Activated CD4-positive, alpha-beta T cell treated with anti-CD3 and anti-CD28 coated beads for 36 hours (primary cell): ENCODE results near the gene MED16. TPM values are rescaled to one million over a fixed set of nuclear protein-coding genes. Genes with fewer than 3 reads are reported as not detected.
"Not testable (repeated sequence)": the region's sequence is repeated elsewhere in the genome, so short reads cannot be mapped to it uniquely, and the experiment has no call there.

Experiments
- ATAC-seq: fragments of 200-7000 bp; cut with Tn5 transposase; one replicate; pipeline ENCODE4 v1.10.0; 2021; ENCODE audit warnings: mild to moderate bottlenecking, moderate library complexity
- CTCF ChIA-PET: fragments of 350-600 bp; sonication (Branson Sonifier 250); formaldehyde crosslinking; loops from one replicate; lab custom pipeline; 2021; ENCODE audit warnings: antibody characterized with exemption; lab: Charles Lee
- POLR2A ChIA-PET: fragments of 350-600 bp; sonication (Branson Sonifier 250); formaldehyde crosslinking; loops from one replicate; lab custom pipeline; 2021; ENCODE audit warnings: antibody characterized with exemption, inconsistent platforms; lab: Charles Lee
- DNase-seq: peaks from one replicate; pipeline ENCODE4 v3.0.0-alpha.2; 2020
- H3K27ac Mint-ChIP-seq: one replicate; pipeline ENCODE4 v1.8.0; 2021; ENCODE audit warnings: mixed read lengths
- H3K27me3 Mint-ChIP-seq: one replicate; pipeline ENCODE4 v1.8.0; 2021; ENCODE audit warnings: mixed read lengths
- H3K36me3 Mint-ChIP-seq: one replicate; pipeline ENCODE4 v1.8.0; 2021; ENCODE audit warnings: low read depth, mixed read lengths
- H3K4me1 Mint-ChIP-seq: one replicate; pipeline ENCODE4 v1.8.0; 2021; ENCODE audit warnings: mixed read lengths
- H3K4me3 Mint-ChIP-seq: one replicate; pipeline ENCODE4 v1.8.0; 2021; ENCODE audit warnings: mild to moderate bottlenecking, moderate library complexity, mixed read lengths
- H3K9me3 Mint-ChIP-seq: one replicate; pipeline ENCODE4 v1.8.0; 2021; ENCODE audit warnings: low read depth, mixed read lengths
- intact Hi-C, 2 experiments: fragments of 100-400 bp; cut with DNase I in 1 of 2; cut with micrococcal nuclease in 1 of 2; formaldehyde crosslinking; loops; one replicate each; pipeline versions ENCODE4 v1.14.2 to v1.15.1; 2022 to 2024; cut with DNase I, micrococcal nuclease
- total RNA-seq, 2 experiments: library from RNA; stranded (reverse); gene quantifications; one replicate each; pipeline ENCODE4 v1.2.3, GENCODE V29; 2021

The MED16 gene
- total RNA-seq, 2 experiments from 2014 or later: 52.6 to 70.3 TPM

GRCh38 chr19:825897-826644 lies 66.9 kb downstream of the MED16 start:
- no peak overlapping the region for H3K4me3 Mint-ChIP-seq
- peaks cover 13% of the 10 kb centered on the region for H3K27me3 Mint-ChIP-seq
- no peak overlapping the region for H3K27ac Mint-ChIP-seq
- CTCF ChIA-PET: interaction anchor here (0.7 kb wide), 1 partner anchor 63 kb away, joined by 3 read pairs; no protein-coding TSS in a partner anchor
- POLR2A ChIA-PET: interaction anchor here (0.6 kb wide), 1 partner anchor 24 kb away, joined by 3 read pairs; no protein-coding TSS in a partner anchor
- H3K36me3 Mint-ChIP-seq: no peaks in the 10 kb centered on the region
- no peak for DNase-seq
- intact Hi-C loops: no loop called here
- no peaks in the 10 kb centered on the region for H3K9me3 Mint-ChIP-seq
- no peak for ATAC-seq
- H3K4me1 Mint-ChIP-seq: no peaks in the 10 kb centered on the region

GRCh38 chr19:824885-825284 lies 68.1 kb downstream of the MED16 start:
- DNase-seq: no peak
- H3K4me1 Mint-ChIP-seq: no peaks in the 10 kb centered on the region
- no peaks in the 10 kb centered on the region for H3K9me3 Mint-ChIP-seq
- ATAC-seq: no peak
- POLR2A ChIA-PET: interaction anchor here (0.6 kb wide), 1 partner anchor 23 kb away, joined by 3 read pairs; no protein-coding TSS in a partner anchor
- CTCF ChIA-PET: no interaction called here
- H3K27ac Mint-ChIP-seq: no peak overlapping the region
- intact Hi-C loops: no loop called here
- no peak overlapping the region for H3K4me3 Mint-ChIP-seq
- H3K36me3 Mint-ChIP-seq: no peaks in the 10 kb centered on the region
- H3K27me3 Mint-ChIP-seq: peaks cover 13% of the 10 kb centered on the region

GRCh38 chr19:823565-824121 lies 69.3 kb downstream of the MED16 start:
- no peaks in the 10 kb centered on the region for H3K4me1 Mint-ChIP-seq
- no peaks in the 10 kb centered on the region for H3K9me3 Mint-ChIP-seq
- no peak for DNase-seq
- POLR2A ChIA-PET: no interaction called here
- intact Hi-C loops: no loop called here
- ATAC-seq: no peak
- CTCF ChIA-PET: interaction anchor here (0.6 kb wide), 1 partner anchor 30 kb away, joined by 3 read pairs; no protein-coding TSS in a partner anchor
- peaks cover 13% of the 10 kb centered on the region for H3K27me3 Mint-ChIP-seq
- H3K27ac Mint-ChIP-seq: no peak overlapping the region
- H3K4me3 Mint-ChIP-seq: no peak overlapping the region
- H3K36me3 Mint-ChIP-seq: no peaks in the 10 kb centered on the region

- Mint-ChIP-seq H3K4me3 (no peak within 1 kb of the TSS), H3K9me3 (no peaks in the 10 kb centered on the region), H3K27me3 (peaks cover 13% of the 10 kb centered on the region), H3K27ac (no peak within 1 kb of the TSS), H3K4me1 (no peaks in the 10 kb centered on the region), H3K36me3 (no peaks in the 10 kb centered on the region)
- no peak for DNase-seq
- POLR2A ChIA-PET: interaction anchor here (1.0 kb wide), 1 partner anchor 155 kb away, joined by 3 read pairs; no protein-coding TSS in a partner anchor
- ATAC-seq: no peak
- intact Hi-C loops: no loop called here
- CTCF ChIA-PET: no interaction called here
Observed at GRCh38 chr19:821825-822503, 71.0 kb downstream of the MED16 start, which contains the start of gene PLPPR3. Gene PLPPR3, minus strand, starts transcription at chr19:821955. Its CDS starts 396 bp downstream, at chr19:821559.

- DNase-seq (no peak), ATAC-seq (no peak)
- H3K4me1 Mint-ChIP-seq: no peaks in the 10 kb centered on the region
- H3K36me3 Mint-ChIP-seq: peaks cover 4% of the 10 kb centered on the region
- no peak overlapping the region for H3K4me3 Mint-ChIP-seq
- intact Hi-C loops: no loop called here
- no peaks in the 10 kb centered on the region for H3K9me3 Mint-ChIP-seq
- H3K27me3 Mint-ChIP-seq: peaks cover 13% of the 10 kb centered on the region
- no peak overlapping the region for H3K27ac Mint-ChIP-seq
- ChIA-PET CTCF (no interaction called here), POLR2A (no interaction called here)
Observed at GRCh38 chr19:821231-821824, 71.7 kb downstream of the MED16 start.

GRCh38 chr19:820212-820611 lies 72.8 kb downstream of the MED16 start:
- CTCF ChIA-PET, H3K9me3 Mint-ChIP-seq, intact Hi-C loops, H3K27ac Mint-ChIP-seq, POLR2A ChIA-PET, ATAC-seq, DNase-seq, H3K36me3 Mint-ChIP-seq, H3K4me3 Mint-ChIP-seq, H3K4me1 Mint-ChIP-seq: not testable (repeated sequence)
- peaks cover 13% of the 10 kb centered on the region for H3K27me3 Mint-ChIP-seq

Other genes with a start within 250 kb of the MED16 start
- 10 to 100 TPM; 83.0 to 91.3 TPM for gene RNF126, start 230.0 kb downstream of the MED16 start, total RNA-seq
- gene FSTL3, start 216.8 kb downstream of the MED16 start, total RNA-seq: 10 to 100 TPM in 1 of 2 experiments, 1 to 10 TPM in 1; 8.5 to 10.1 TPM
- gene PRSS57, start 197.7 kb downstream of the MED16 start, total RNA-seq: not detected
- under 1 TPM in 1 of 2 experiments, not detected in 1; 0.18 TPM for gene PALM, start 184.3 kb downstream of the MED16 start, total RNA-seq
- gene MISP, start 142.1 kb downstream of the MED16 start, total RNA-seq: under 1 TPM in 1 of 2 experiments, not detected in 1; 0.07 TPM
- gene PTBP1, start 95.7 kb downstream of the MED16 start, total RNA-seq: 100 to 1,000 TPM; 584 to 738 TPM
- not detected for gene PLPPR3, start 71.2 kb downstream of the MED16 start, total RNA-seq
- gene AZU1, start 65.3 kb downstream of the MED16 start, total RNA-seq: not detected
- gene PRTN3, start 52.2 kb downstream of the MED16 start, total RNA-seq: not detected
- gene ELANE, start 40.9 kb downstream of the MED16 start, total RNA-seq: not detected
- gene CFD, start 33.5 kb downstream of the MED16 start, total RNA-seq: 1 to 10 TPM in 1 of 2 experiments, under 1 TPM in 1; 0.79 to 1.5 TPM
- gene RNU6-9, start 297 bp upstream of the MED16 start, total RNA-seq: not detected
- gene R3HDM4, start 20.0 kb upstream of the MED16 start, total RNA-seq: 10 to 100 TPM; 73.7 to 83.3 TPM
- gene KISS1R, start 24.1 kb upstream of the MED16 start, total RNA-seq: 10 to 100 TPM; 14.3 to 18.4 TPM
- 10 to 100 TPM; 25.1 to 36.0 TPM for gene ARID3A, start 32.8 kb upstream of the MED16 start, total RNA-seq
- 10 to 100 TPM; 71.6 to 87.8 TPM for gene WDR18, start 91.2 kb upstream of the MED16 start, total RNA-seq
- gene GRIN3B, start 107.2 kb upstream of the MED16 start, total RNA-seq: under 1 TPM in 1 of 2 experiments, not detected in 1; 0.09 TPM
- gene TMEM259, start 127.9 kb upstream of the MED16 start, total RNA-seq: 100 to 1,000 TPM; 106 to 128 TPM
- gene RNU6-2, start 128.3 kb upstream of the MED16 start, total RNA-seq: not detected
- gene CNN2, start 133.4 kb upstream of the MED16 start, total RNA-seq: 100 to 1,000 TPM; 108 to 130 TPM
- 10 to 100 TPM; 14.4 to 16.9 TPM for gene ABCA7, start 146.9 kb upstream of the MED16 start, total RNA-seq
- 100 to 1,000 TPM; 107 to 137 TPM for gene ARHGAP45, start 174.0 kb upstream of the MED16 start, total RNA-seq
- 100 to 1,000 TPM; 171 to 229 TPM for gene POLR2E, start 202.2 kb upstream of the MED16 start, total RNA-seq
- 100 to 1,000 TPM; 192 to 218 TPM for gene GPX4, start 210.8 kb upstream of the MED16 start, total RNA-seq